Stomach (tissue), 9 donors: ENCODE data around the gene DYNLT1. TPM values are rescaled to one million over a fixed set of nuclear protein-coding genes. Genes with fewer than 3 reads are reported as not detected.

ENCODE experiments used
- DNase-seq, 2 donors: peaks; one replicate each; pipeline versions ENCODE4 v3.0.0 to v3.0.0-alpha.2; 2013 to 2019
- H3K27ac ChIP-seq, 5 donors: fragments of 200-600 bp in 4 of 5; sonication (generic) in 4 of 5; one replicate each; pipeline ENCODE4 v1.5.1; 2013 to 2019; ENCODE audit warnings: mild to moderate bottlenecking in 1 of 5, moderate library complexity in 1 of 5
- H3K27me3 ChIP-seq, 3 donors: fragments of 200-600 bp; sonication (generic); one replicate each; pipeline ENCODE4 v1.5.1; 2017 to 2019; ENCODE audit warnings: mixed run types in 1 of 3
- H3K36me3 ChIP-seq, 4 donors: fragments of 200-600 bp; sonication (generic); 1 replicate in 3 of 4; 2 replicates in 1 of 4; pipeline ENCODE4 v1.5.1; 2016 to 2019
- H3K4me1 ChIP-seq, 4 donors: fragments of 200-600 bp; sonication (generic); one replicate each; pipeline ENCODE4 v1.5.1; 2016 to 2019
- H3K4me3 ChIP-seq, 4 donors: fragments of 200-600 bp; sonication (generic) in 3 of 4; one replicate each; pipeline ENCODE4 v1.5.1; 2016 to 2019; ENCODE audit warnings: mild to moderate bottlenecking in 1 of 4
- H3K9me3 ChIP-seq, 4 donors: fragments of 200-600 bp; sonication (generic); one replicate each; pipeline ENCODE4 v1.5.1; 2016 to 2019
- CTCF ChIP-seq, 7 experiments: fragments of 450-650 bp in 4 of 7; fragments of 200-600 bp in 3 of 7; sonication (generic) in 3 of 7; IDR thresholded peaks; one replicate each; pipeline ENCODE4 v1.5.1; 2016 to 2019; ENCODE audit warnings: antibody characterized with exemption in 7 of 7, control low read depth in 2 of 7, mild to moderate bottlenecking in 1 of 7
- EP300 ChIP-seq: sonication (generic); formaldehyde crosslinking; IDR thresholded peaks from one replicate; pipeline ENCODE4 v1.6.1; 2017; ENCODE audit warnings: antibody characterized with exemption
- POLR2A ChIP-seq, 4 donors: fragments of 450-650 bp; IDR thresholded peaks; one replicate each; pipeline ENCODE4 v1.6.1; 2016; ENCODE audit warnings: antibody characterized with exemption in 4 of 4, control low read depth in 2 of 4, mild to moderate bottlenecking in 1 of 4, moderate library complexity in 1 of 4
- POLR2AphosphoS5 ChIP-seq, 3 donors: sonication (generic); formaldehyde crosslinking; IDR thresholded peaks; one replicate each; pipeline ENCODE4 v1.6.1; 2016; ENCODE audit warnings: antibody characterized with exemption in 3 of 3
- WGBS, 5 donors: extraction: QIAGEN DNeasy Blood & Tissue Kit in 3 of 5; methylation state at CpG; one replicate each; pipeline versions ENCODE4 v1.1.5 to v1.1.7; 2013 to 2018; 5-methylcytosine and 5-hydroxymethylcytosine counted together
- intact Hi-C: fragments of 100-400 bp; cut with DNase I; formaldehyde crosslinking; loops from one replicate; pipeline ENCODE4 v1.15.1; 2023; ENCODE audit warnings: low total_unique reads
- polyA plus RNA-seq, 3 donors: library from polyadenylated mRNA; stranded (reverse); fragments of 200-250 nt; gene quantifications; one replicate each; pipeline ENCODE4 v1.2.3, GENCODE V29; 2013
- total RNA-seq, 5 donors: library from RNA; depleted of rRNA; stranded (reverse); fragments of >200 nt; gene quantifications; one replicate each; pipeline versions ENCODE4 v1.1.0 to v1.2.3, GENCODE V29; 2014 to 2016
- donor health status: healthy with polysubstance abuse.
- donor health status: Bipolar disorder and iron deficiency.
- donor health status: healthy.

The DYNLT1 gene
- total and polyA plus RNA-seq, 8 donors, result 5.8 to 294 (median 144) TPM

- Histone ChIP-seq H3K4me1 (peaks cover 13 to 36% (median 19%) of the 10 kb centered on the region in 4 donors), H3K27ac (no peak overlapping the region), H3K36me3 (peaks cover 37 to 84% (median 78%) of the 10 kb centered on the region in 4 donors), H3K4me3 (no peak overlapping the region), H3K27me3 (no peaks in the 10 kb centered on the region), H3K9me3 (no peaks in the 10 kb centered on the region)
- TF ChIP-seq POLR2AphosphoS5 (IDR thresholded peaks at IDR 0.05) (no peak), EP300 (no peak), CTCF (IDR thresholded peaks at IDR 0.05) (no peak), POLR2A (IDR thresholded peaks at IDR 0.05) (no peak)
- intact Hi-C loops, result no loop called here
- WGBS, 5 donors, result 91 to 95% (median 93%) methylated on average over 19 to 20 of the region's 20 CpGs
- peak in 1 of 2 donors; percentile 18 for DNase-seq
These were observed 17.2 kb downstream of the DYNLT1 start for GRCh38 chr6:158627168-158627939.

DNA sequence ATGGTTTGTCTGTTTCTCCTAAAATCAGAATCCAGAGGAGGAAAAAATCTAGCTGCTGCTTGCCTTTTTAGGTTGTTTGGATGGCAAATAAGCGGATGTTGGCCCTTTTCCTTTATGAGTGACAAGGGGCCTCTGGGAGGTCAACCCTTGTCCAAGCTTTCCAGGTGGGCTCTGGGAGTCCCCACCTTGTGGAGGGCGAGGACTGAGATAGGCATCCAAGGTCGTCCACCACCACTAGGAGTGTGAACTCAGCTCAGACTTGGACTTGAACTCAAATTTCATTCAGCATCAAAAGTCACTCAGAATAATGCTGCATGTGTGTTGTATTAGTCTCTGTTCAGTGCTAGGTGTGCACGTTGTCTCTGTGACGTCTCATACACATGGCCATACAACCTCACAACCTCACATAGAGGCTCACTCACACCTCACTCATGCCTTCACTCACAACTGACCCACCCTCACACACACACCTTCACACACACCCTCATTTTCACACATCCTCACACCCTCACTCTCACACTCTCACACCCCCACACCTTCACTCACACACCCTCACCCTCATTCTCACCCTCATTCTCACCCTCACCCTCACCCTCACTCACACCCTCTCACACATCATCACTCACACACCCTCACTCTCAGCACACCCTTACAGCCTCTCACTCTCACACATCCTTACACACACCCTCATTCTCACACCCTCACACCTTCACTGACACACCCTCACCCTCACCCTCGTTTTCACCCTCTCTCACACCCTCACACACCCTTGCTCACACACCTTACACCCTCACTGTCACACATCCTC, 18.0 kb downstream of the DYNLT1 start:
- H3K4me1 ChIP-seq, result peaks cover 10 to 28% (median 13%) of the 10 kb centered on the region in 4 donors
- 71 to 83% (median 76%) methylated on average over 6 of the region's 6 CpGs for WGBS, 5 donors
- intact Hi-C loops, result no loop called here
- no peak for DNase-seq
- no peak overlapping the region for H3K4me3 ChIP-seq
- H3K27me3 ChIP-seq, result no peaks in the 10 kb centered on the region
- H3K9me3 ChIP-seq, result no peaks in the 10 kb centered on the region
- peaks cover 43 to 92% (median 85%) of the 10 kb centered on the region in 4 donors for H3K36me3 ChIP-seq
- TF ChIP-seq POLR2A (IDR thresholded peaks at IDR 0.05), result no peak
- TF ChIP-seq EP300, result no peak
- no peak for TF ChIP-seq POLR2AphosphoS5 (IDR thresholded peaks at IDR 0.05)
- no peak for TF ChIP-seq CTCF (IDR thresholded peaks at IDR 0.05)
- peak overlapping the region in 1 of 5 donors; percentile 7 for H3K27ac ChIP-seq

GRCh38 chr6:158625881-158626305, 18.6 kb downstream of the DYNLT1 start:
- peak in 1 of 2 donors; percentile 23 for DNase-seq
- H3K27ac ChIP-seq, result peak overlapping the region in 1 of 5 donors; percentile 7
- H3K36me3 ChIP-seq, result peaks cover 48 to 94% (median 90%) of the 10 kb centered on the region in 4 donors
- intact Hi-C loops, result no loop called here
- no peak for TF ChIP-seq POLR2AphosphoS5 (IDR thresholded peaks at IDR 0.05)
- TF ChIP-seq CTCF (IDR thresholded peaks at IDR 0.05), result no peak
- no peak for TF ChIP-seq POLR2A (IDR thresholded peaks at IDR 0.05)
- TF ChIP-seq EP300, result no peak
- no peak overlapping the region for H3K4me3 ChIP-seq
- H3K27me3 ChIP-seq, result no peaks in the 10 kb centered on the region
- H3K9me3 ChIP-seq, result no peaks in the 10 kb centered on the region
- H3K4me1 ChIP-seq, result peaks cover 4 to 22% (median 7%) of the 10 kb centered on the region in 4 donors
- 91 to 97% (median 92%) methylated on average over 10 to 15 of the region's 15 CpGs for WGBS, 5 donors
